Naive B cell (primary cell): Measurements from ENCODE around the gene ASPRV1. TPM values are rescaled to one million over a fixed set of nuclear protein-coding genes. Genes with fewer than 3 reads are reported as not detected.

Experiments
- ATAC-seq, 2 donors: fragments of 150-1000 bp; cut with Tn5 transposase; 2 replicates each; pipeline ENCODE4 v1.10.0; 2021; ENCODE audit warnings: low read depth in 2 of 2, mild to moderate bottlenecking in 2 of 2, moderate library complexity in 2 of 2
- DNase-seq: peaks from one replicate; pipeline ENCODE4 v3.0.0; 2022
- H3K27ac Mint-ChIP-seq, 6 donors: one replicate each; pipeline ENCODE4 v1.8.0; 2020 to 2022; ENCODE audit warnings: mild to moderate bottlenecking in 6 of 6, mixed read lengths in 6 of 6, moderate library complexity in 5 of 6, inconsistent platforms in 2 of 6
- H3K27me3 Mint-ChIP-seq, 3 donors: one replicate each; pipeline ENCODE4 v1.8.0; 2021 to 2022; ENCODE audit warnings: mixed read lengths in 3 of 3, mild to moderate bottlenecking in 1 of 3
- H3K36me3 Mint-ChIP-seq, 2 donors: one replicate each; pipeline ENCODE4 v1.8.0; 2020 to 2022; ENCODE audit warnings: mixed read lengths in 2 of 2, inconsistent platforms in 1 of 2, mild to moderate bottlenecking in 1 of 2
- H3K4me1 Mint-ChIP-seq, 3 donors: one replicate each; pipeline ENCODE4 v1.8.0; 2020 to 2022; ENCODE audit warnings: mixed read lengths in 3 of 3, inconsistent platforms in 1 of 3, mild to moderate bottlenecking in 1 of 3, moderate library complexity in 1 of 3
- H3K4me3 Mint-ChIP-seq, 8 donors: one replicate each; pipeline ENCODE4 v1.8.0; 2020 to 2022; ENCODE audit warnings: mild to moderate bottlenecking in 8 of 8, mixed read lengths in 8 of 8, moderate library complexity in 8 of 8, inconsistent platforms in 2 of 8
- H3K9me3 Mint-ChIP-seq, 7 donors: one replicate each; pipeline ENCODE4 v1.8.0; 2020 to 2022; ENCODE audit warnings: mixed read lengths in 7 of 7, mild to moderate bottlenecking in 5 of 7, inconsistent platforms in 2 of 7, moderate library complexity in 1 of 7
- polyA plus RNA-seq, 6 donors: library from polyadenylated mRNA; unstranded; fragments of 300-500 nt; fragmentation: Illumina TruSeq; gene quantifications; one replicate each; pipeline ENCODE4 v1.2.3, GENCODE V29; 2021; ENCODE audit warnings: low read depth in 6 of 6

The ASPRV1 gene
- polyA plus RNA-seq, 6 donors from 2014 or later = 0.12 to 0.44 (median 0.32) TPM; not detected in 1

DNA sequence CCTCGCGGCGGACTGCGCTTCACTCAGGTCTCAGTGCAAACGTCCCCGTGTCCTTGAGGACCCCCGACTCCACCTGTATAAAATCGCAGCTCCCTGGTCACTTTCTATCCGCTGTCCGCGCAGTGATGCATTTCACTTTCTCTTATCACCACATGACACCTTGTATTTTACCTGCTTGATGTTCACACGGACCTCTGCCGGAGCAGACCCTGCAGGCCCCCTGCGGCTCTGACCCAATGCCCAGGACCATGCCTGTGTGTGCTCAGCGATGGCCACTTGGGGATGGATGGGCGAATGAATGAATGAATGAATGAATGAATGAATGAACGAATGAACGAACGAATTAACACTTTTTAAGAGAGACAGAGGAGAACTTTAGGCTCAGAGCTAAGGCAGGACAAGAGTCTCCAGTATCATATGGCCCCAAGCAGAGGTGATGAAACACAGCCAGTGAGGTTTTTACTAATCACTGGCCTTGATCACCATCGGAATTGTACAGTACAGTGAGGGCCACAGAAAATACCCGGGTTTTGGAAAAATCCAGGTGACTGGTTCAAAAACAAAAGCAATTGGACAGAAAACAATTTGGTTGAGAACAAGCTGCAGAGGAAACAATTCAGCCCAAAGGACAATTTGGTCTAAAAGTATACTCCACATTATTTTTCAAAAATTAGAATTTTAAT lies 12.3 kb downstream of the ASPRV1 start:
- no peak overlapping the region for H3K4me3 Mint-ChIP-seq
- no peaks in the 10 kb centered on the region for H3K36me3 Mint-ChIP-seq
- DNase-seq (no peak), ATAC-seq (no peak)
- no peaks in the 10 kb centered on the region for H3K9me3 Mint-ChIP-seq
- H3K4me1 Mint-ChIP-seq = peaks cover 9 to 19% (median 16%) of the 10 kb centered on the region in 3 donors
- H3K27ac Mint-ChIP-seq = peak overlapping the region in 1 of 6 donors; percentile 30
- peaks cover 0 to 8% (median 5%) of the 10 kb centered on the region in 3 donors for H3K27me3 Mint-ChIP-seq

DNA sequence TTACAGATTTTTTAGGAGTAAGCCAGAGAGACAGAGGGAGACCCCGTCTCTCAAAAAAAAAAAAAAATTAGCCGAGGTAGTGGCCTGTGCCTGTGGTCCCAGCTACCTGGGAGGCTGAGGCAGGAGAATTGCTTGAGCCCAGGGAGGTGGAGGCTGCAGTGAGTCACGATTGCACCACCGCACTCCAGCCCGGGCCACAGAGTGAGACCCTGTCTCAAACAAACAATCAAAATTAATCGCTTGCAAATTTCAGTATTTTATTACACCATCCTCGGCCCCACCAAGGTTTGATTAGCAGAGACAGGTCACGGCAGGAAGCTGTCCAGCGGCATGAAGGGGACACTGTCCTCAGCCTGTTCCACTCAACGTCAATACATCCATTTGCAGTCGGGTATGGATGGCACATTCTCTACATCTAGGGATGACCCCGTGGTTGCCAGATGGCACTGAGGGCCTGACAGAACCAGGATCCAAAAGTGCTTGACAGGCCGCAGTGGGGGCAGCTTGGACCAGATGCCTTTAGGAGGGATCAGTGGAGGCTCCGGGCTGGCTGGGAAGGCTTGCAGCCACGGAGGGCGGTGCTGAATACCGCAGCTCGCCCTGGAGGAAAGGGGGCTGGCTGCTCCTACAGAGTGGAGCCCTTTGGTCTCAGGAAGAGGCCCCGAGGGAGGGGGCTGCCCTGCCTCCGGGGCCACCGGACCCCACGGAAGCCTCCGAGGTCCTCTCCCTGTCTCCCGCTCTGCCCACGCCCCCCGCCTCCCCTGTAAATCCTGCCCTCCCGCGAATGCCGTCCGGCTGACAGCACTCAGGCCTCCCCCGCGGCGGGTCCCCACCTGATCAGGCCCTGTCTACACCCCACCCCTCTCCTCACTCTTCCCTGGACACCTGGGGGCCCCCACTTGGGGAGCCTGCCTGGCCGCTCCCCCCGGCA lies 13.1 kb downstream of the ASPRV1 start:
- Mint-ChIP-seq H3K27ac (no peak overlapping the region), H3K27me3 (peaks cover 0 to 8% (median 5%) of the 10 kb centered on the region in 3 donors), H3K9me3 (no peaks in the 10 kb centered on the region), H3K4me1 (peaks cover 9 to 19% (median 16%) of the 10 kb centered on the region in 3 donors), H3K4me3 (no peak overlapping the region), H3K36me3 (peaks cover 3% of the 10 kb centered on the region in 2 donors)
- DNase-seq = no peak
- no peak for ATAC-seq

DNA sequence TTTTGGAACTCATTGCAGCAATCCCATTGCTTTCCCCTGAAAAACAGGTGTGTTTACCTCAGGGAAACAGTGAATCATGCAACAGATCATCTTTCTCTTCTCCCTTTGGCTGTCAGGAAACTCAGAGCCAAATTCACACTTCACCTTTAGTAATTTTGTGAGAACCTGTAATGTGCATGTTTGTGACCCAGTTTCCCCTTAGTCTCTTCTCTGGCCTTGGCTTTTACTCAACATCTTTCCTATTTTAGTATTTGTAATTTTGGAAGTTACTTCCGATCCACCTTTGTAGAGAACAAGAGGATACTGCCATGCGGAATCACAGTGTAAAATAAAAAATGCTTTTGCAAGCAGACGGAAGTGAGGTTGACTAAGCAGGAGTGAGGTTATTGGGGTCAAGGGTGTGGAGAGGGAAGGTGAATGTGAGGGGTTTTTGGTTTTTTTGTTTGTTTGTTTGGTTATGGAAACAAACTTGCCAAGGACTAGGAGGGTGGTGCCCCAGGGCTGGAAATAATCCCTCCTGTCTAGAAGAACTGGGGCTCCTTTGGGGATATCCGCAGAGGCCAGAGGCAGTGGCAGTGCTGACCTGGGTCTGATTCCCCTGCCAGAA lies 14.0 kb downstream of the ASPRV1 start:
- no peak for ATAC-seq
- no peaks in the 10 kb centered on the region for H3K9me3 Mint-ChIP-seq
- no peak for DNase-seq
- H3K27me3 Mint-ChIP-seq = peaks cover 0 to 8% (median 5%) of the 10 kb centered on the region in 3 donors
- peaks cover 7 to 9% of the 10 kb centered on the region in 2 donors for H3K36me3 Mint-ChIP-seq
- peak overlapping the region in 1 of 6 donors; percentile 12 for H3K27ac Mint-ChIP-seq
- H3K4me1 Mint-ChIP-seq = peaks cover 9 to 19% (median 16%) of the 10 kb centered on the region in 3 donors
- H3K4me3 Mint-ChIP-seq = no peak overlapping the region

DNA sequence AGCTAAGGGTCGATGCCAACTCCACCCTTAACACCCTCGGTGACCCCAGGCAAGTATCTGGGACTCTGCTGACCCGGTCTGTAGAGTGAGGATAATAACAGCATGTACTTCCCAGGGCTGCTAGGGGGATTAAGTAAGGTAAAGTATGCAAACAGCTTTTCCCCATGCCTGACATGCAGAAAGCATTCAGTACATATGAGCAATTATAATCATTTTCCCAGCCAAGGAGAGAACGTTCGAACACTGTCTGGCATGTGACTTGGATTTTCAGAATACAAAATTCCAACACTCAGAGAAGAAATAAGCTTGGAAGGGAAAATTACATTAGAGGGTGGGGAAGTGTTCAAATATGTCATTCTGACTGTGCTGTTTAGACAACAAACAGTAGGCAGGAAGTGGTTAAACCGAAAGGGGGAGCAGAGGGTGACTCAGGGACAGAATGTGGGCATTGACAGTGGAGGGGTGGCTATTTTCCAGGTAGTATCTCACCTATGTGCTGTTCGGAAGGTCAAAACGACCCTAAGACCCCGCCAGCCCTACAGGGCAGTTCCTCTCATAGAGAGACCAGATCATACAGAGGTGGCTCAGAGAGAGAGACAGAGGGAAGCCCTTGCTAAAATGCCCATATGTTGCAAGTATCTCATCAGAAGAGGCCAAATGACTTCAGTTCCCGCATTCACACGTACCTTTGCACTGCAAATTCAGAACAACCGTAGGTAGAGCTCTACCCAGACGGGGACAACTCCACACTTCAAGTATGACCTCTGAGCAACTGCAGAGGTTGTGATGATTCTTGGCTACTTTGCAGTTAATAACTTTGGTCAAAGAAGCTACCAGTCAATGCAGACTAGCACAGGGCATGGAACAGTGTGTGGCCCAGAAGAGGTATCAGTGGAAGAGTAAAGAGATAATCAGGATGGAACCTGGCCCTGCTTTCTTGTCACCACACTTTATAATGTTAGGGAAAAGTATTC lies 14.8 kb downstream of the ASPRV1 start:
- Mint-ChIP-seq H3K36me3 (peaks cover 7 to 15% of the 10 kb centered on the region in 2 donors), H3K9me3 (no peaks in the 10 kb centered on the region), H3K4me1 (peaks cover 9 to 19% (median 16%) of the 10 kb centered on the region in 3 donors), H3K4me3 (no peak overlapping the region), H3K27me3 (peaks cover 0 to 8% (median 5%) of the 10 kb centered on the region in 3 donors), H3K27ac (peak overlapping the region in 5 of 6 donors; percentile 15 to 75 (median 28))
- ATAC-seq (no peak), DNase-seq (no peak)

DNA sequence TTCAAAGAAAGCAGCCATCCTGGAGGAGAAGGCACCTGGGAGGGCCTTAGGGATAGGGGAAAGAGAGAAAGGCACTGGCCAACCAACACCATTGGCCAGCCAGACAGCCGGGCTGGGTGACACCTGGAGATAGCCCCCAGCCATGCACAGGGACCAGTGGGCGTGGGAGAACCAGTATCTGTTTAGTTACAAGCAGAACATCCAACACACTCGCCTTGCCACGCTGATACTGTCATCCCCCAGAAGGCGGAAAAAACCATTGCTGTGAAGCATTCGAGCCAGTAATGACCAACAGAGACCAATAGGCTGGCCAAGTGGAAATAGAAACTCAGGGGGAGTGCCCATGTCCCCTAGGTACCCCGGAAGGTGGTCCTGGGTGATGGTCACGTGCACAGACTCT lies 15.5 kb downstream of the ASPRV1 start:
- H3K4me3 Mint-ChIP-seq = no peak overlapping the region

DNA sequence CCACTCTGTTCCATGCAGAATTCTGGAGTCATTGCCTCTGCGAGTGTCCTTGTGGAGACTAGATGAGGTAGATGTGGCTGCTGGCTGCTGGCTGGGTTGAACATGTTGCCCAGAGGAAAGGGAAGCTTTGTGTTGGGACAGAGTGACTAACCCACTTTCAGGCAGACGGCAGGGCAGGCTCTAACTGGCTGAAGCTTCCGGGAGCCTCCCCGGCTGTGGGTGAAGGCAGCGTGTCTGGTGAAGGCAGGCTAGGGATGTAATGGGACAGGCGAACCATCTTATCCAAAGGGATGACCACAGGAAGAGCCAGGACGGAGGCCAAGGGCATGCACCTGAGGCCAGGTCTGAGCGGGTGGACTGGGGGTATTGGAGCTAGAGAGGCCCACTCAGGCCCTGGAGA lies 16.0 kb downstream of the ASPRV1 start:
- DNase-seq = no peak
- no peak for ATAC-seq
- Mint-ChIP-seq H3K4me1 (peaks cover 9 to 19% (median 16%) of the 10 kb centered on the region in 3 donors), H3K4me3 (peak overlapping the region in 1 of 8 donors; percentile 18), H3K36me3 (peaks cover 7 to 15% of the 10 kb centered on the region in 2 donors), H3K27me3 (peaks cover 0 to 8% (median 5%) of the 10 kb centered on the region in 3 donors), H3K9me3 (no peaks in the 10 kb centered on the region), H3K27ac (peak overlapping the region in 5 of 6 donors; percentile 31 to 78 (median 54))

More for the DNA sequence above, 15.5 kb downstream of the ASPRV1 start:
- no peaks in the 10 kb centered on the region for H3K9me3 Mint-ChIP-seq
- peak overlapping the region in 4 of 6 donors; percentile 47 to 78 (median 62) for H3K27ac Mint-ChIP-seq
- H3K27me3 Mint-ChIP-seq = peaks cover 0 to 8% (median 5%) of the 10 kb centered on the region in 3 donors
- H3K36me3 Mint-ChIP-seq = peaks cover 7 to 15% of the 10 kb centered on the region in 2 donors
- H3K4me1 Mint-ChIP-seq = peaks cover 9 to 19% (median 16%) of the 10 kb centered on the region in 3 donors
- DNase-seq (no peak), ATAC-seq (no peak)

DNA sequence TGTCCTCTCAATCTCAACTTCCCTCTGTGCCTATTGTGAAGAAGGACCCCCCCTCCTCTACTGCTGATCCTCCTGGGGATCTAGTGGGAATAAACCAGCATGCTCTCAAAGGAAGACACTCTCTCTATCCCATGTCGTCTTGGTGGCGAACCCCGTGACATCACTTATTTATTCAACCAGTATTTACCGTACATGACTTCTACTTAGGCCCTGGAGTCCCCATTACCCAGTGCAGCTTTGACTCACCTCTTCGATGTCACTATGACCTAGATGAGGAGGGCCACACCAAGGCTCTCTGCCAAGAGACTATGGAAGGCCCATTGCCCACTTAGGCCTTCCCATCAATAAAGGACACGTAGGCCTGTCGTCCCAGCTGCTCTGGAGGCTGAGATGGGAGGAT lies 16.7 kb downstream of the ASPRV1 start:
- Mint-ChIP-seq H3K27ac (peak overlapping the region in 2 of 6 donors; percentile 43 to 81), H3K27me3 (peaks cover 0 to 8% (median 5%) of the 10 kb centered on the region in 3 donors)
- no peak for DNase-seq

DNA sequence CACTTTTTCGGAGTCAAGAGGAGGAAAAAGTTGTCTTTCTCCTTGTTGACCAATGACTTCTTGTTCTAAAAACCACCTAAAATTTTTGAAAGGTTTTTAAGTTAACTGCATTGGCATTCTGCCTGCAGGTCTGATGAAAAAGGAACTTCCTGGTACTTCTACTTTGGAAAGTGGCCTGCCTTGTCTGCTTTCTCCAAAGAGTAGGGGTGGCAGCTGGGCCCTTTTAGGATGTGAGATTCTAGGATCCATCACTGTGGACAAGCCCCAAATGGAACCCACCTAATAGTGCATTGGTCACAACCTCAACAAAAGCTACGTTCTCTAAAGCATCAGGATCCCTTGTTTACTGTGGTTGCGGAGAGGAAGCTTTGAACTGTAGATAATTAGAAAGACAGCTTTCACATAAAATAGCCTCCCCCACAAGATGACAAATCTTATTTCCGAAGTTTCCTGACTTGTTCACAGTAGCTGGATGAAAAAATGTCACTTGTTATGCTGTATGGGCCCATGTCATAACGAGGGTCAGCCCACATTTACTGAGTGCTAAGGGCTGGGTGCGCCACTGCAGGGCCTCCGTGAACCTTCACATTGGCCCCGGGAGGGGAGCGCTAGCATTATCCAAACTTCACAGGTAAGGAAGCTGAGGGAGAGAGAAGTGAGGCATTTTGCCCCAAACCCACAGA lies 17.4 kb downstream of the ASPRV1 start:
- DNase-seq (no peak), ATAC-seq (no peak)
- peaks cover 13 to 27% of the 10 kb centered on the region in 2 donors for H3K36me3 Mint-ChIP-seq
- H3K4me1 Mint-ChIP-seq = peaks cover 7 to 17% (median 14%) of the 10 kb centered on the region in 3 donors
- H3K9me3 Mint-ChIP-seq = no peaks in the 10 kb centered on the region
- peaks cover 0 to 4% (median 3%) of the 10 kb centered on the region in 3 donors for H3K27me3 Mint-ChIP-seq
- peak overlapping the region in 1 of 6 donors; percentile 81 for H3K27ac Mint-ChIP-seq
- no peak overlapping the region for H3K4me3 Mint-ChIP-seq

More for the DNA sequence above, 16.7 kb downstream of the ASPRV1 start:
- Mint-ChIP-seq H3K4me3 (no peak overlapping the region), H3K4me1 (peaks cover 9 to 19% (median 16%) of the 10 kb centered on the region in 3 donors), H3K36me3 (peaks cover 7 to 20% of the 10 kb centered on the region in 2 donors), H3K9me3 (no peaks in the 10 kb centered on the region)
- ATAC-seq = no peak

DNA sequence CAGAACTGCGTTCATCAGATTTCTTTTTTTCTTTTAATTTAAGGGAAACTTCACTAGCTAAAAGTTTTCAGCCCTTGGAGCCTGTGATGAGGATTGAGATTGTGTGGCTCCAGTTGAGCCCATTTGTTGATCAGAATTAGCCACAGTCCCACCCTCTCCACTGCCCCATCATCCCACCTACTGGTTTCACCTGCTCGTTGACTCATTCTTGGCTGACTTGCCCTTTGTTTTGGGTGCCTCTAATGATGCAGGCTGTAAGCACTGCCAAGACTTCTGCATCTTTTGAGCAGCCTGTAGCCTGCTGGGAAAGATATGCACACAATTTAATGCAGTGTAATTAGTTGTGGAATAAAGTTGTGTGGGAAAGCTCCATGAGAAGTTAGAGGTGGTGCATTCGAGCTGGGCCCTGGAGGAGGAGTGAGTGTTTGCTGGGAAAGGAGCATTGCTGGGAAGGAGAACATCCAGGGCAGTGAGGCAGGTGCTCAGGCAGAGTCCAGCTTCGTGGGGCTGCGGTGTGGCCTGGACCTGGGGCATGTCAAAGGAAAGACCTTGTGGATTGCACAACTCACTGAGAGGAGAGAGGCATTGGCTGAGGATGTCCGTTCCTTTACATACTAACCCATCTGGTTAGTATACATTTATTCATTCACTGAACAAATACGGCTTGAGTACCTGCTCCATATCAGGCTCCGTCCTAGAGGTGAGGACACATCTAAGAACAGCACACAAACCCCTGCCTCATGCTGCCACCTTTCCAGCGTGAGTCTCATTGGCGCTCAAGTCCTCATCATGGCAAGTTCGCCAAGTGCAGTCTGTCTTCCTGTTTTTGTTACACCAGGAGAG lies 18.2 kb downstream of the ASPRV1 start:
- ATAC-seq (no peak), DNase-seq (no peak)
- Mint-ChIP-seq H3K27me3 (no peaks in the 10 kb centered on the region), H3K36me3 (peaks cover 20 to 34% of the 10 kb centered on the region in 2 donors), H3K9me3 (no peaks in the 10 kb centered on the region), H3K27ac (peak overlapping the region in 2 of 6 donors; percentile 25 to 37), H3K4me1 (peaks cover 5 to 15% (median 11%) of the 10 kb centered on the region in 3 donors), H3K4me3 (no peak overlapping the region)

DNA sequence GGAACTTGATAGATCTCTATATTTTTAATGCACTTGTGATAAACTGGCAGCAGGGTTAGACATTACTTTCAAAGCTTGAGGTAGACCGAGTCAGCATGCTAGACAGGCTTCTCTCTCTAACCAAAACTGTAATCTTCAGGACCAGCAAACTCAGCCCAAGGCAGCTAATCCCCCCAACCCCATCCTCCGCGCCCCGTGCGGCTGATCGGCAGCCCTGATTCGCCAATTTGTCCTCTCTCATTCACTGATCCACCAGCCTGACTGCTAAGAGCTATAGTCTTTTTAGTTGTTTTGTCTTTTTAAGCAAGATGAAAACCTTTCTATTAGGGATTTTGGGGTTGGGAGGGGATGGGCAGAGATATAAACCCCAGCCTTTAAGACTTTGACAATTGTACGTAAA lies 20.7 kb downstream of the ASPRV1 start:
- Mint-ChIP-seq H3K36me3 (peaks cover 39 to 51% of the 10 kb centered on the region in 2 donors), H3K27ac (peak overlapping the region in 1 of 6 donors; percentile 63)

DNA sequence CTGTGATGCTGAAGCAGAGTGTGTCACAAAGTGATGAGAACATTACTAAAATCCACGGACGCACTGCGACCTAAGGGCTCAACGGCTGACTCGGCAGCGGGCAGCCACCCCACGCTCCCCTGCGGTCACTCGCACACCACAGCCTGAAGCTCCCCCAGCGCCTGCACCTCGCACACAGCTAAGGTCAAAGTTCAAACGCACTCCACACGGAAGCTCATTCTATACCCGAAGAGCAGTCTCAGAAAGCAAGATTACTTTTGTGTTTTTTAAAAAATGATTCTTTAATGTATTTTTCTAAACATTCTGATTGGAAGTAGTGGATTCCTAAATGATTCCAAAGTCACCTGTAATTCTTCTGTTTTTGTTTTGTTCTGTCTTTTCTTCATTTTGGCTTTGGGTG lies 21.7 kb downstream of the ASPRV1 start:
- Mint-ChIP-seq H3K4me3 (no peak overlapping the region), H3K27ac (peak overlapping the region in 1 of 6 donors; percentile 20), H3K4me1 (no peaks in the 10 kb centered on the region), H3K36me3 (peaks cover 43 to 51% of the 10 kb centered on the region in 2 donors), H3K27me3 (no peaks in the 10 kb centered on the region), H3K9me3 (no peaks in the 10 kb centered on the region)
- ATAC-seq (no peak), DNase-seq (no peak)

More for the DNA sequence above, 20.7 kb downstream of the ASPRV1 start:
- H3K9me3 Mint-ChIP-seq = no peaks in the 10 kb centered on the region
- no peak for DNase-seq
- no peak for ATAC-seq
- H3K4me1 Mint-ChIP-seq = peaks cover 0 to 4% (median 0%) of the 10 kb centered on the region in 3 donors
- H3K4me3 Mint-ChIP-seq = no peak overlapping the region
- no peaks in the 10 kb centered on the region for H3K27me3 Mint-ChIP-seq
